Tongue (tissue), 2 donors: ENCODE measurements around the gene MED27. TPM values are rescaled to one million over a fixed set of nuclear protein-coding genes. Genes with fewer than 3 reads are reported as not detected.

Source experiments
- DNase-seq: peaks from one replicate; pipeline ENCODE4 v3.0.0-alpha.2; 2015
- total RNA-seq: library from RNA; depleted of rRNA; stranded (reverse); fragments of >200 nt; gene quantifications from one replicate; pipeline ENCODE4 v1.2.3, GENCODE V29; 2014

Gene MED27
- total RNA-seq, 1 donor from 2014 or later = 8.4 TPM

- no peak for DNase-seq
These were observed 37.9 kb downstream of the MED27 start for GRCh38 chr9:132041798-132042197.

DNA sequence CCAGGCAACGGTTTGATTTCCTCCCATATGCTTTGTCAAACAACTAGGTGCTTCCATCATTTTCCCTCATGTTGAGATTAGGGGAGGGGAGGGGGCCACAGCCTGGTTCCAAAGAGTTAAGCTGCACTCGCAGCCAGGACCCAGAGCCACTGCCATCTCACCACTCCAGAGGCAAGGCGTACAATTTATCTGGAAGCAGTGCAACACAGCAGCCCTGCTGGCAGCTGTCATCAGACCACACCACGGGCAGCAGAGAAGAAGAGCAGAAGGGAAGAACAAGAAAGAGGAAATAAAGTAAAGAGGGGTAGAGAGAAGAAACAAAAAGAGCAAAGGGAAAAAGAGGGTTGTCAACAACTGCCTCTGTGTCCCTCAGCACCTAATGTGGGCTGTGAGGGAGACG lies 38.9 kb downstream of the MED27 start:
- DNase-seq = no peak

DNA sequence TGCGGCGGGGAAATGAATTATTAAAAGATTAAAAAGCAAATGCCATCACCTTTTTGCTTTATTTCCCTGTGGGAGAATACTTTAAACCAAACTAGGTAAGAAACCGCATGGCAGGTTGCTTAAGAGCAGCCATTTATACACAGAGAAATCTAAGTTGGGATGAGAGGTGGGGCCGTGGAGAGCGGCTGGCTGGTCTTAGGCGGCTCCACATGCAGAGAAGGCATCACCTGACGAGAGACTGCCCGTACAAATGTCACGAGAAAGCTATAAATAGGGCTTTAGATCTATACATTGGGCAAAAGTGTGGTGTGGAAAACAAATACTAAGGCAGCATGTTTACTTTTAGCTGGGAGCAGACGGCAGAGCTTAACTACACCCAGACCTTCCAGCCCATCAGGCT lies 39.4 kb downstream of the MED27 start:
- no peak for DNase-seq

- no peak for DNase-seq
These were observed 40.4 kb downstream of the MED27 start for GRCh38 chr9:132039284-132039683.

GRCh38 chr9:132037458-132037857 lies 42.2 kb downstream of the MED27 start:
- no peak for DNase-seq

DNA sequence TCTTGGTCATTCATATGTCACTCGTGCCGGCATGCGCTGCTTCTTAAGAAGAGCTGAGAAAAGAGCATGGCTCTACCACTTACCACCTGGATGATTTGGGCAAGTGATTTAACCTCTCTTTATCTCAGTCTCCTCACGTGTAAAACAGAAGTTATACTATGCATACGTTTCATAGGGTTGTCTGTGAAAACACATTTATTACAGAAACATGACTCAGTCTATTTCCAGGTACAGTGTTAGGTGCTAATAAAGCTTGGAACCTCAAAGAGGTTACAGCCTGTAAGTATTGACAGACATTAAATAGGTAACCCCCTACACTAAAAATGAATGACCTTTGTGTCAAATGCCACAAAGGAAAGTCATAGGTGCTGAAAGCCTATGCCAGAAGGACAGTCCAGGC lies 43.1 kb downstream of the MED27 start:
- no peak for DNase-seq

DNA sequence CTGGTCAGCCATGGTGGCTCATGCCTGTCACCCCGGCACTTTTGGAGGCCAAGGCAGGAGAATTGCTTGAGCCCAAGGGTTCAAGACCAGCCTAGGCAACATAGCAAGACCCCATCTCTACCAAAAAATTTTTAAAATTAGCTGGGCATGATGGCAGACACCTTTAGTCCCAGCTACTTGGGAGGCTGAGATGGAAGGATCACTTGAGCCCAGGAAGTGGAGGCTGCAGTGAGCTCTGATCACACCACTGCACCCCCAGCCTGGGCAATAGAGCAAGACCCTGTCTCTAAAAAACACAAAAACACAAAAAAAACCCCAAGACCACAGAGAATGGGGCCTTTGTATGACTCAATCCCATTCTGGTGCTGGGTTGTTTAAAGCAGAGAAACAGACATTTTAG lies 44.0 kb downstream of the MED27 start:
- no peak for DNase-seq

- no peak for DNase-seq
These were observed 47.3 kb downstream of the MED27 start for GRCh38 chr9:132032238-132032950.

GRCh38 chr9:132031467-132032237 lies 48.0 kb downstream of the MED27 start:
- no peak for DNase-seq

GRCh38 chr9:132030626-132031325 lies 48.9 kb downstream of the MED27 start:
- no peak for DNase-seq

- no peak for DNase-seq
These were observed 51.7 kb downstream of the MED27 start for GRCh38 chr9:132027752-132028663.

DNA sequence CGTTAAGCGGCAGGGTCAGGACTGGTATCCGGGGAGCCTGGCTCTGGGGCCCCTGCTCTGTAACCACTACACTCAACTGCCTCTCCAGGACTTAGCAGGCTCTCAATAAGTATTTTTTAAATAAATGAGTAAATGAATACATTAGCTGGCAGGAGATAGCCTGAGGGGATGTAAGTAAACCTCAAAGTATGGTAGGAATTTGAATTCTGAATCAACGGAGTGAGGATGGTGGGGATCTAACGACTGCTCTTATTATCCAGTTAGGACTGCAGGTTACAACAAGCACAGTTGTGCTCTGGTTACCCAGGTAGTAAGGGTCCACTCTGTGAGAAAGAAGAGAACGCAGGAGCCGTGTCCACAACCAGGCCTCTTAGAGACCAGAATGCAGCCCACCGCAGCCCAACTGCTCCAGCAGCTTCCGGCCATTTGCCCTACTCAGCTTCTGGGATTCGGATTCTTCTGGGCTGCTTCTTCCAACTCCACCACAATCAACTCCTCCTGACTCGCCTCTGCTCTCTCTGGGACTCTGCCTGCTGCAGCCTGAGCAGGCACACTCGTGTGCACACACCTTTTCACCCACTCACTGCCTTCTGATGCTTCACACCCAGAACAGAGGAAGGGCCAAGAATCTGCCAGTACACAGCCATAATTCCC lies 52.6 kb downstream of the MED27 start:
- DNase-seq = no peak

- DNase-seq = no peak
These were observed 53.9 kb downstream of the MED27 start for GRCh38 chr9:132025766-132026165.

- DNase-seq = no peak
These were observed 55.1 kb downstream of the MED27 start for GRCh38 chr9:132024589-132024988.

- DNase-seq = no peak
These were observed 56.1 kb downstream of the MED27 start for GRCh38 chr9:132023419-132024180.

GRCh38 chr9:132020820-132021510 lies 58.7 kb downstream of the MED27 start:
- no peak for DNase-seq

- no peak for DNase-seq
These were observed 59.4 kb downstream of the MED27 start for GRCh38 chr9:132020272-132020671.

- no peak for DNase-seq
These were observed 60.0 kb downstream of the MED27 start for GRCh38 chr9:132019702-132020101.

DNA sequence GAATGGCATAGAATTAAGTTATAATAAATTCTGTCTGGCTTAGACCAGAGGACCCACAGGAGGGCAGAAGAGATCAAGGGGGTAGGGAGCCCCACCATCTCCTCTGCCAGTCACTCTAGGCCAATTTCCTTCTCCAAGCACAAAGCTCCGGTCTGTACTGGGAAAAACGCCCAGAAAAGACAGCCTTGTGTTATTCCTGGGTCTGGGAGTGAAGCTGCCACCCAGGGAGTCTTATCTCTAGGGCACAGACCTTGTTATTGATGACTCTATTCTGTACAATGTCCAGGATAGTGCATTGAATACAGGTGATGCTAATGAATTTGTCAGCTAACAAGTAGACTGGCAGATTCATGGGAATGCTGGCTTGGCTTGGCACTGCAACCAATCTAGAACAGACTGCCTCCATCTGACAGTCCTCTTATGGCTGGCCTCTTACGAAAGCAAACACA lies 60.7 kb downstream of the MED27 start:
- no peak for DNase-seq

DNA sequence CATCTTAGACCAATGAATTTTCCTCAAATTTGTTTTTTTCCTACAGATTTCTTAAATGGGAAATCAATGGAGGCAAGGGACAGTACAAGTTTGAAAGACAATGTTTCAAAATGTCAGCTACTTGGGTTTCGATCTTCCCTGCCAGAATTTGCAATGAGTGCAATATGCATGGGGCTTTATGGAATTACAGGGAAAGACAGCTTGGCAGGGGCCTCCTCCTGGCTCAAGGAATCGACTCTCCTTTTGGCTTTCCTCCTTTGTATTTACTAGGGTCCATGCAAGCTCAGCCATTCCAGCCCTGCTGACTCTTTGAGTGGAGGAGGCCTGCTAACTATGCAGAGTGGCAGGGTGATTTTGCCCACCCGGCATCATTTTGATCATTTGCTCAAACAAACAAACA lies 63.2 kb downstream of the MED27 start:
- DNase-seq = peak; percentile 67
